NCI-H774 (cell line): Measurements from ENCODE around the gene TRAF2.

Experiments used
- DNase-seq: peaks from one replicate; lab custom pipeline; 2025; lab: John Stamatoyannopoulos, UW

TRAF2 gene

DNA sequence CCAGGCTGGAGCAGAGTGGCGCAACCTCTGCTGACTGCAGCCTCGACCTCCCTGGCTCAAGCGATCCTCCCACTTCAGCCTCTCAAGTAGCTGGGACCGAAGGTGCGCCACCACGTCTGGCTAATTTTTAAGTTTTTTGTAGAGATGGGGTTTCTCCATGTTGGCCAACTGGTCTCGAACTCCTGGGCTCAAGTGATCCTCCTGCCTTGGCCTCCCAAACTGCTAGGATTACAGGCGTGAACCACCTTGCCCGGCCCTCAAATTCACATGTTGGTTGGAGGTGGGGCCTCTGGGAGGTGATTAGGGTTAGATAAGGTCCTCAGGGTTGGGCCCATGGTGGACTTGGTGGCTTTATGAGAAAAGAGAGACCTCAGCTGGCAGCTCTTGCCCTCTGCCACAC is 75.8 kb downstream of the TRAF2 start:
- DNase-seq: no peak

GRCh38 chr9:136962701-136963248 is 76.5 kb downstream of the TRAF2 start:
- no peak for DNase-seq

GRCh38 chr9:136963341-136963740 is 77.0 kb downstream of the TRAF2 start:
- DNase-seq: no peak

- DNase-seq: no peak
Observed at GRCh38 chr9:136963751-136964150, 77.4 kb downstream of the TRAF2 start.

GRCh38 chr9:136964171-136964689 is 77.9 kb downstream of the TRAF2 start:
- DNase-seq: peak; percentile 41

GRCh38 chr9:136964833-136965422 is 78.6 kb downstream of the TRAF2 start:
- DNase-seq: no peak

DNA sequence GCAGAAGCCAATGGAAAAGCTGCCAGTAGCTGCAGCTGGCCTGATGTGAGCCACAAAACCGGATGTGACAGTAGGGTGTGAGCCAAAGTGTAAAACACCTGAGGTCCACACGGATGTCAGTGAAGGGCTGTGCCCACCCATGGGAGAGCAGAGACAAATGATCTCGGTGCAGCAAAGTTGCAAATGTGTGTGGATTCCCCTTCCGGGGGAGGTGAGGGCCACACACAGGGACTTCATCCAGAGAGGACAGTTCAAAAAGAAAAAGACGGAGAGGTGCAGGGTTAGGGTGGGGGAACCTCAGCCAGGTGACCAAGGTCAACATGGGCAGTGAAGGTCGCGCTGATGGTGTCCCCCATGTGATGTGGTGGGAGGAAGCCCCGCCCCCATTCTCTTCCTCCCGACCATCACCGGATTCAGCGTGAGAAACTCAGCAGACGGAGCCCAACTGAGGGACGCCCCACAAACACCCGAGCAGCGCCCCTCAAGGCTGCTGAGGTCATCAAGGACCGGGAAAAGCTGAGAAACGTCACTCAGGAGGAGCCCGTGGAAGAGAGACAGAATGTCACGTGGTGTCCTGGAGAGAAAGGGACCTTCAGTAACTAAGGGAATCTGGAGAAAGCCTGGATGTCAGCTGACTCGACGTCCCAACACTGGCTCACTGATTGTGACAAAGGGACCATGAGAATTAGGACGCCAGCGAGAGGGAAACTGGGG is 79.6 kb downstream of the TRAF2 start:
- DNase-seq: no peak

DNA sequence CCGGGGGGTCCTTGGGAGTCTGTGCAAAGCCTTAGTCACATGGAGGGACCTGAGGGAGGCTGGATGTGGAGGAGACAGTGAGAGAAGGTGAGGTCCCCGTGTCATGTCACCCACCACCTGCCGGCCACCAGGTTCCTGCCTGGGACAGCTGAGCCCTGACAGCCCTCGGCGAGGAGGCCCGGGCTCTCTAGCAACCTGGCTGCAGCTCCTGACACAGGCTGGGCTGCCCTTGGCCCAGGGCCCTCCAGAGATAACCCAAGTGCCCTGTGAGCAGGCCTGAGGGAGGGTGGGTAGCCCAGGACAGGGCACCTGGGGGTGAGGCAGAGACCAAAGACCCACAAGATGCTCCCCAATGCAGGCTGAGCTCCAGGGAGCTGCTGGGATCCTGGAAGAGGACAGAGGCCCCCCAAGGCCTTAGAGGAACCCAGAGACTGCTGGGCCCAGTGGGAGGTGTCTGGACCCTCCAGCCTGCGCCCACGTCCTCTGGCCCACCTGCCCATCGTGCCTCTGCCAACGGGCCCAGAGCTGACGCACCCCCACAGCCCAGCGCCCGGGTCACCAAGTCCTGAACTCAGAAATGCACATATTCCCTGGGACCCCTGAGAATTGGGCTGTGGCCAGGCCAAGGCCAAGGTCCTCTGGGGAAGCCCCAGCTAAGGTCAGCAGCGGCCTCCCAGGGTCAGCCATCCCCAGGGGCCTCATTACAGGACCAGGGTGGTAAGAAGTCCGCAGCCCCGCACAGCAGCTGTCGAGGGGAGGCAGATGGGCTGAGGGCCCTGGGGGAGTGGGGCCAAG is 82.2 kb downstream of the TRAF2 start:
- no peak for DNase-seq

GRCh38 chr9:136969150-136969549 is 82.8 kb downstream of the TRAF2 start:
- no peak for DNase-seq

GRCh38 chr9:136969774-136970173 is 83.5 kb downstream of the TRAF2 start:
- no peak for DNase-seq

DNA sequence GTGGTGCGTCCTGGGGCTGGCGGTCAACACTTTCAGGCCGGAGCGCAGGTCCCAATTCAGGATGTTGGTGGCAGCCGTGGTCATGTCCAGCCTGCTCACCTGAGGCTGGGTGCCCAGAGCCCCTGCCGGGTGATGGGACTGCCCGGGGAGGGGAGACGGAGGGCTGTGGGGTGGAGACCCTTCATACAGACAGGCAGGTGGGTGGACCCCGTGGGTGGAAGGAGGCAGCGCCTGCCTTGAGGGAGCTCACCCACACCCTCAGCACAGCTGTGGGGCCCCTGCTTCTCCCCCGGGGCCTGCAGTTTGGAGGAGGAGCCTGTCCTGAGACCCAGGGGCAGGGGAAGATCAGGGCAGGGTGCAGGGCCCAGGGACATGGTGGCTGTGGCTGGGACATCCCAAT is 84.0 kb downstream of the TRAF2 start:
- no peak for DNase-seq

DNA sequence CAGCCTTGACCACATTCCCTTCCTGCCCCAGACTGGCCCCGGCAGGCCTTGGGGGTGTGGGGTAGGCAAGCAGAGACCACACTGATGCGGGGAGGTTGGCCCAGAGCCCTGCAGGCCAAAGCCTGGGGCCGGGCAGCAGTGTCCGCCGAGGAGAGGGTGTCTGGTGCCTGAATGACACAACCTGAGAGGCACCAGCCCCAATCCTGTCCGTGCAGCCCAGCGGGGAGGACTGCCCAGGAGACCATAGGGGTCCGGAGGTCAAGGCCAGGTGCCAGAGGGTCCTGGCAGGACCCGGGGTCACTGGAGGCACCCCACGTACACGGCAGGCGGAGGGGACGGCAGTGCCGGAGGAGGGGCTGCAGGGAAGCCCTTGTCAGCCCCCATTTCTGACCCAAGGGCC is 85.4 kb downstream of the TRAF2 start:
- DNase-seq: no peak

DNA sequence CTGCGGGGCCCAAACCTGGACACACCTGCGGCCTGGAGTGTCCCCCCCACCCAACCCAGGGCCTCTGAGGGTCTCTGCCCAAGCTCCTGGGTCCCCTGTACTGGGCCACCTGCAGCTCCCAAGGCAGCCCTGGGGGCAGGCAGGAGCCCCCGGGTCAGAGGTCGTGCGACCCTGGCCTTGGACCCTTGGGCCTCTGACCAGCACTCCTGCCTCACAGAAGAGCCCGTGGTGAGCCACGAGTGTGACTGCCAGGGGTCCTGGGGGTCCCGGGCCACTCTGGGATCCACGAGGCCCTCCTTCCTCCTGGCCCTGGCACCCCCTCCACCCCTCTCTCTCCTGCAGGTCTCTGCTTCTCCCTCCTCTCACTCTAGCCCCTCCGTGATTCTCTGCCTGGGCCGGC is 86.0 kb downstream of the TRAF2 start:
- no peak for DNase-seq

DNA sequence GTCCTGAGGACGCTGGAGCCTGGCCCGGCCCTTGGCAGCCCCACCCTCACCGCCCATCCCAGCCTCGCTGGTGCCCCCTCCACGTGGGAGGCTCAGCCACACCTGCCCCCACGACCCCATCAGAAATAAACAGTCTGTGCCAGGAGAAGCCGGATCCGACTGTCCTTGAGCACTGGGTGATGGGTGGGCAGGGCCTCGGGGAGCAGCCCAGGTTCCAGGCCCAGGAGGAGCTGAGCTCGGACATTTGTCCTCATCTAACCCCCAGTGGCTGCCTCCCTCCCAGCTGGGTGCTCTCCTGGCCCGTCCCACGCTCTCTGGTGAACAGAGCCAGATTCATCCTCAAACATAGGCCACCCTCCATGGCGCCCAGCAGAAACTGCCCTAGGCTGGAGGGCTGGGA is 86.4 kb downstream of the TRAF2 start:
- no peak for DNase-seq

DNA sequence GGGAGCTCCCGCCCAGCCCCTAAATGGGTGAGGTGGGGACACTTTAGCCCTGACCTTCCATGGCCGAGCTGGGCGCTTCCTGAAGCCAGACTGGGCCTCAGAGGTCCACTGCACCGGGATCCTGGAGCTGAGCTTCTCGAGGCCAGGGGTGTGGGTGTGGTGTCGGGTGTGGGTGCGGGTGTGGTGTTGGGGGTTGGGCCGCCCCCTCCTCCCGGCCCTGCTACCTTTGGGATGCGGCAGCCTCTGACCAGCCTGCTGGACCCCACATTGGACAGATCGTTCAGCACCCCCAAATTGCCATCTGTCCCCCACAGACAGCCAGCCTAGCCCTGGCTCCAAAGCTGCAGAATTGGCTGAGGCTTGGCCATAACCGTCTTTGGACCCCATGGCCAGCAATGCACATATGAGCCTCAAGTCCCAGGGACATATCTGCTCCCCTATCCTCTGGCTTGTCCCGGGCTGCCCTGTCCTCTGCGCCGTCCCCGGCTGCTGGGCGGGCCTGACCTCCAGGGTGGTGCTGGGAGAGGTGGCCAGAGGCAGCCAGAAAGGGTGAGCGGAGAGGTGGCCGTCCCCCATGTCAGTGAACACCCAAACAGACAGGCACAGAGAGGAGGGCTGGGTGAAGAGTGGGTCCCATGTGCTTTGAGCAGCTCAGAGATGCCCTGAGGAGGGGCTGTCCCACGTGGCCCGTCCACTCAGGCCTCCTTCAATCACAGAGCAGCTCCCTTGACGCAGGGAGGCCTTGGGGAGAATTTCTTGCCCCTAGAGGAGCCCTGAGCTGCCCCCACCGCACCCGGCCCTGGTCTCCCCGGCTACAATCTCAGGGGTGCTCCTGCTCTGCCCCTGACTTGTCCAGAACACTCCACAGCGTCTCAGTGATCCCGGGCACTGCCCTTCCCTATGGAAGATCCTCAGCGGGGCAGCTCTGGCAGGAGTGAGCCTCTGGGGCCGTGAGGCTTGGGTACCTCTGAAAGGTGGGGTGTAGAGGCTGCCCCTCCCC is 87.6 kb downstream of the TRAF2 start:
- no peak for DNase-seq

DNA sequence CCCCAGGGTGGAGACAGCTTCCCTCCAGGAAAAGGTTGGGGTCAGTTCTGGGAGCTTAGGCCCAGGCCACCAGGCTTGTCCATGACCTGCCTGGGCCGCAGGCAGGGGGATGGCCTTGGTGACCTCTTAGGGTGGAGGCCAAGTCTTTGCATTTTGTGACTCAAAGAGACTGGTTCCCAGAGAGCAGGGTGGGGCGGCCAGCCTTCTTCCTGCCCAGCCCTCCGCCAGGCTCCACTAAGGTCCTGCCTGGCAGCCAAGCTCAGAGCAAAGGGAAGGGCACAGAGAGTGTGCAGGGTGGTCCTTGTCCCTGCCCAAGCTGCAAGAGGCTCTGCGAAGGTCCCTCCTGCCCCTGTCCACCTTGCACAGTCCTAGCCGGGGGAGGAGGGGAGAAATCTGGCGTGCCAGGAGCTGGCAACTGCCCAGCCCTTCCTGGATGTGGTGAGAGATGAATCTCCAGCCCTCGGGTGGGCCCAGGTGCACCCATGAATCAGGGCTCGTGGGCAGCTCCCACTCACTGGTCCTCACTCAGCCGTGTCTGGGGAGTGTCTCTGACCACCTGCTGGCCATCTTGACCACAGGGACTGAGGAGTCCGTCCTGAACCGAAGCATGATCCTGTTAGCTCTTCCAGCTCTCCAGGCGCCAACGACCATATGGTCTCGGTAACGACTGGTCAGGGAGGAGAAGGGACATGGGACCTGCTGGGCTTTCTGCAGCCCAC is 88.7 kb downstream of the TRAF2 start:
- no peak for DNase-seq

DNA sequence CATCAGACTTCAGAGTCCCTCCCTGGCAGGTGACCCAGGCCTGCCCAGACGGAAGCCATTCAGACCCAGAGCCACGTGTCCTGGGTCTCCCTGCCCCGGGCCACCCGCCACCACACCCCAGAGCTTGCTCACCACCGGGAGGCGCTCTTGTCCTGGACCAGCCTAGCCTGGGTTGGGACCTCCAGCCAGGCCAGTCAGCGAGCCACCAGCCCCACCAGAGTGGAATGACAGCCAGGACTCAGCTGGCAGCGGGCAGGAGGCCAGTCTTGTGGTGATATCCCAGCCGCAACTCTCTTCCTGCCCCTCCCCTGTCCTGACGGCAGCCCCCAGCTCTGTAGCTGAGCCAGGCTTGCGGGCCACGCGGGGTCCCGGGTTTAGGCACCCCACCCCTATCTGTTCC is 89.3 kb downstream of the TRAF2 start:
- DNase-seq: no peak
